ENCODE results near the gene UHMK1.
"Not testable (repeated sequence)": the region's sequence is repeated elsewhere in the genome, so short reads cannot be mapped to it uniquely, and the experiment has no call there.

UHMK1 gene

DNA sequence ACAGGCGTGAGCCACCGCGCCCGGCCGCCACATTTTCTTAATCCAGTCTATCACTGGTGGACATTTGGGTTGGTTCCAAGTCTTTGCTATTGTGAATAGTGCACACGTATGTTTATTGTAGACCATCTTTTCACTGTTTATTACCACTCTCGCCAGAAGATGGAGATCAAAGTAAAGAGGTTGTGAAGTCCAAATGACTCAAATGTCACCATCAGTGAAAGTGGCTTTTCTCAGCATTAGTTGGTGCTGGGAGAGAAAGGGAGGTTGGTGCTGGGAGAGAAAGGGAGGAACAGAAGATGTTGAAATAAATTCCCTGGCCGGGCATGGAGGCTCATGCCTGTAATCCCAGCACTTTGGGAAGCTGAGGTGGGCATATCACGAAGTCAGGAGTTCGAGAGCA is 10.4 kb upstream of the UHMK1 start:
- TF ChIP-seq, protein P1, sequence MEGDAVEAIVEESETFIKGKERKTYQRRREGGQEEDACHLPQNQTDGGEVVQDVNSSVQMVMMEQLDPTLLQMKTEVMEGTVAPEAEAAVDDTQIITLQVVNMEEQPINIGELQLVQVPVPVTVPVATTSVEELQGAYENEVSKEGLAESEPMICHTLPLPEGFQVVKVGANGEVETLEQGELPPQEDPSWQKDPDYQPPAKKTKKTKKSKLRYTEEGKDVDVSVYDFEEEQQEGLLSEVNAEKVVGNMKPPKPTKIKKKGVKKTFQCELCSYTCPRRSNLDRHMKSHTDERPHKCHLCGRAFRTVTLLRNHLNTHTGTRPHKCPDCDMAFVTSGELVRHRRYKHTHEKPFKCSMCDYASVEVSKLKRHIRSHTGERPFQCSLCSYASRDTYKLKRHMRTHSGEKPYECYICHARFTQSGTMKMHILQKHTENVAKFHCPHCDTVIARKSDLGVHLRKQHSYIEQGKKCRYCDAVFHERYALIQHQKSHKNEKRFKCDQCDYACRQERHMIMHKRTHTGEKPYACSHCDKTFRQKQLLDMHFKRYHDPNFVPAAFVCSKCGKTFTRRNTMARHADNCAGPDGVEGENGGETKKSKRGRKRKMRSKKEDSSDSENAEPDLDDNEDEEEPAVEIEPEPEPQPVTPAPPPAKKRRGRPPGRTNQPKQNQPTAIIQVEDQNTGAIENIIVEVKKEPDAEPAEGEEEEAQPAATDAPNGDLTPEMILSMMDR (IDR thresholded peaks at IDR 0.05; ENCODE audit: extremely low read depth, insufficient read depth, missing control alignments) = no peak
- no peak for DNase-seq (ENCODE audit: low spot score)
- in situ Hi-C loops (cut with MboI; ENCODE audit: low pct_unique_long_range_greater_than_20kb, low sequenced_read_pairs, unreplicated experiment) = no loop called here

- DNase-seq (ENCODE audit: low spot score) = no peak
- TF ChIP-seq, protein P1 (IDR thresholded peaks at IDR 0.05; ENCODE audit: extremely low read depth, insufficient read depth, missing control alignments) = no peak
- in situ Hi-C loops (cut with MboI; ENCODE audit: low pct_unique_long_range_greater_than_20kb, low sequenced_read_pairs, unreplicated experiment) = no loop called here
Observed at GRCh38 chr1:162488219-162488618, 9.4 kb upstream of the UHMK1 start.

DNA sequence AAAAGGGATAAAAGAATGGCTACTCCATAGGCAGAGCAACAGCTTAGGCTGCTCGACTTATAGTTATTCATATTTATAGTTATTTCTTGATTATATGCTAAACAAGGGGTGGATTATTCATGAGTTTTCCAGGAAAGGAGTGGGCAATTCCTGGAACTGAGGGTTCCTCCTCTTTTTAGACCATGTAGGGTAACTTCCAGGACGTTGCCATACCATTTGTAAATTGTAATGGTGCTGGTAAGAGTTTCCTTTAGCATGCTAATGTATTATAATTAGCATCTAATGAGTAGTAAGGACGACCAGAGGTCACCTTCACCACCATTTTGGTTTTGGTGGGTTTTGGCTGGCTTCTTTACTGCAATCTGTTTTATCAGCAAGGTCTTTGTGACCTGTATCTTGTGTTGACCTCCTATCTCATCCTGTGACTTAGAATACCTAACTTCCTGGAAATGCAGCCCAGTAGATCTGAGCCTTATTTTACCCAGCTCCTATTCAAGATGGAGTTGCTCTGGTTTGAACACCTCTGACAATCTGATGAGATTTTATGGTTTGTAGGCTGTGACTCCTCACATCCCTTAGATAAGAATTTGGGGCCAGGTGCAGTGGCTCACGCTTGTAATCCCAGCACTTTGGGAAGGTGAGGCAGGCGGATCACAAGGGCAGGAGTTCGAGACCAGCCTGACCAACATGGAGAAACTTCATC is 1.9 kb upstream of the UHMK1 start:
- DNase-seq (ENCODE audit: low spot score); in situ Hi-C loops (cut with MboI; ENCODE audit: low pct_unique_long_range_greater_than_20kb, low sequenced_read_pairs, unreplicated experiment): not testable (repeated sequence)

DNA sequence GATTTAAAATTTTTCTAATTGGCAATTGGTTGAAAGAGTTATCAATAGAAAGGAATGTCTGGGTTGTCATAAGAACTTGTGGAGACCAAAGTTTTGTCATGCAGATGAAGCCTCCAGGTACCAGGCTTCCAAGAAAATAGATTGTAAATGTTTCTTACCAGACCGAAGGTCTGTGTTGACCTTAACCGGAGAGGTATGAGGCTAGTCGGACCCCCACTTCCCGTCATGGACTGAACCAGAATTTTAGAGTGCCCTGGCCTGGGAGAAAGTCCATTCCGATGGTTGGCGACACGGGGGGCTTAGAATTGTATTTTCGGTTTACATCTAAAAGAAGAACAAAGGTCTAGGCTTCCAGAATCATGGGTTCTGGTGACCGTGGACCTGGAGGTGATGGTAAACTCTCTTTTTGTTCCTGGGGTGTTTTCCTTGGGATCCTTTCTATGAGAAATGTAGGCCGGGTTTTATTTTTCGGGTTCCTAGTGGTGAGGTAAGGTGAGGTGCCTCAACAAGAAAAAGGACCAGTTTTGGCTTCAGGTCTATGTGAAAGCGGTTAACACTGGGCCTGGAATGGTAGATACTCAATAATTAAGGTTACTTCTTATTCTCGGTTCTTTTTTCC is 405 bp upstream of the UHMK1 start:
- in situ Hi-C loops (cut with MboI; ENCODE audit: low pct_unique_long_range_greater_than_20kb, low sequenced_read_pairs, unreplicated experiment) = no loop called here
- DNase-seq (ENCODE audit: low spot score) = no peak
- TF ChIP-seq, protein P1 (IDR thresholded peaks at IDR 0.05; ENCODE audit: extremely low read depth, insufficient read depth, missing control alignments) = no peak

DNA sequence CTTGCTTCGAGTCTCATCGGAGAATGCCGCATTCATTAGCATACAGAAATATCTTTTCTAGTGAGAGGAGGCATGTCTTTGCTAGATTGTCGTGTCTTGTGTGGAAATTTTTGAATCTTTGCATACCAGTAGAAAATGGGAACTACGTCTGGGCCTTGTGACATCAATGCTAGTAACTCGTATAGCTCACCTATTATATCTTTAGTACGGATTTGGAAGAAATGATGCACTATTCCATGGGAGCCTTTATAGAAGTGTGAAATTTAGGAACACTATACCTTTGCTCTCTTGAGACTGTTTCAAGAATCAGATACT is 835 bp downstream of the UHMK1 start:
- in situ Hi-C loops (cut with MboI; ENCODE audit: low pct_unique_long_range_greater_than_20kb, low sequenced_read_pairs, unreplicated experiment) = no loop called here
- DNase-seq (ENCODE audit: low spot score) = peak; percentile 22
- TF ChIP-seq, protein P1 (IDR thresholded peaks at IDR 0.05; ENCODE audit: extremely low read depth, insufficient read depth, missing control alignments) = no peak

GRCh38 chr1:162500805-162501204 is 3.2 kb downstream of the UHMK1 start:
- in situ Hi-C loops (cut with MboI; ENCODE audit: low pct_unique_long_range_greater_than_20kb, low sequenced_read_pairs, unreplicated experiment) = no loop called here
- TF ChIP-seq, protein P1 (IDR thresholded peaks at IDR 0.05; ENCODE audit: extremely low read depth, insufficient read depth, missing control alignments) = no peak
- no peak for DNase-seq (ENCODE audit: low spot score)

- in situ Hi-C loops (cut with MboI; ENCODE audit: low pct_unique_long_range_greater_than_20kb, low sequenced_read_pairs, unreplicated experiment) = no loop called here
- DNase-seq (ENCODE audit: low spot score) = no peak
- TF ChIP-seq, protein P1 (IDR thresholded peaks at IDR 0.05; ENCODE audit: extremely low read depth, insufficient read depth, missing control alignments) = no peak
Observed at GRCh38 chr1:162502077-162502476, 4.5 kb downstream of the UHMK1 start.
